Activated T-cell treated with anti-CD3 and anti-CD28 coated beads, Interleukin-2, amount 50 U/mL, for 4 hours (primary cell): Measurements from ENCODE around the gene H2AZ1. TPM values are rescaled to one million over a fixed set of nuclear protein-coding genes. Genes with fewer than 3 reads are reported as not detected.

Experiments used
- ATAC-seq, 2 donors: fragments of 200-7000 bp; cut with Tn5 transposase; one replicate each; pipeline ENCODE4 v1.10.0; 2021
- DNase-seq: peaks from one replicate; pipeline ENCODE4 v3.0.0-alpha.2; 2020
- H3K27me3 Mint-ChIP-seq: one replicate; pipeline ENCODE4 v1.8.0; 2021; ENCODE audit warnings: low read depth, mixed read lengths
- H3K36me3 Mint-ChIP-seq: one replicate; pipeline ENCODE4 v1.8.0; 2022; ENCODE audit warnings: mixed read lengths; ENCODE audit not compliant: insufficient read depth
- H3K4me1 Mint-ChIP-seq: one replicate; pipeline ENCODE4 v1.8.0; 2021; ENCODE audit warnings: low read depth, mixed read lengths
- H3K4me3 Mint-ChIP-seq: one replicate; pipeline ENCODE4 v1.8.0; 2021; ENCODE audit warnings: mild to moderate bottlenecking, moderate library complexity, mixed read lengths
- H3K9me3 Mint-ChIP-seq: one replicate; pipeline ENCODE4 v1.8.0; 2021; ENCODE audit warnings: mixed read lengths
- total RNA-seq, 3 donors: library from RNA; stranded (reverse); gene quantifications; one replicate each; pipeline ENCODE4 v1.2.1, GENCODE V29; 2021

The H2AZ1 gene
- total RNA-seq: 100 to 1,000 TPM; 358 to 431 (median 388) TPM

DNA sequence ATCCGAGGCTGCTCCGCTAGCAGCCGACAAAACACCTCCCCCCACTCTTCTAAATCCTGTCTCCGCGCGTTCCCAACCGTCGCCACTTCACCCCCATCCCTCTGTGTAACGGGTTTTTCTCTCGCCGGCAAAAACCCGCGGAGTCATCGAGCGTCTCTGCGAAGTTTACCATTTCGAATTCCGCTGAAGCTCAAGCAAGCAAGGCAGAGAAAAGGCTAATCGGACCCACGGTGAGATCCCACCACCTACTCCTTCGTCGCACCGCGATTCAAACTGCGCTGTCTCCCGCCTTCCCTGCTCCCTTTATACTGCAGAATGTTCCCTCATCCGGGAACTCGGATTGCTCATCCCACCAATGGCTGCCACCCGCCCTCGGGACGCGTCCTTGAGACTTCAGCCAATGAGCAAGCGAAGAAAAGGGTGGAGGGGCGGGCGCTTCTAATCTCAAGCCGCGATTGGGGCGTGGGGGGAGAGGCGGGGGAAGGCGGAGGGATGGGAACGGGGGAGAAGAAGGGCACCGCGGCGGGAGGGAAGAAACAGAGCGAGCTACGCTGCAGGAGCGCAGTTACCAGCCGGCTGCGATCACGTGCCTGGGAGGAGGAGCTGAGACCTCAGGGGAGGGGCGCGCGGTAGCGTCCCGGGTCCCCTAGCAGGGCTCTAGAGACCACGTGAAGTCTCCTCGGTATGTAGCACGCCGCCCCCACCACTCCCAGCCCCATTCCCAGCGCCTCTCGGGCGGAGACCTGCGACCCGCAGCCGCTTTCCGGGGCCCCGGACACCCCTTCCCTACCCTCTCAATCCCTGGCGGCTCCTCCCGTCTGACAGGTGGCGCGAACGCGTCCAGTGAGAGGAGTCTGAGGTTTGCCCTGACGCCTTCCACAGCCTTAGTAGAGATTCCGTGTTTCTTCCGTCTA lies at the start of gene H2AZ1:
Gene H2AZ1 (minus strand): TSS at position 277 of the 914 bp plus-strand sequence. CDS start 105 bp downstream, at position 172.
- no peak within 1 kb of the TSS for H3K4me3 Mint-ChIP-seq
- peak; percentile 96 for DNase-seq
- H3K27me3 Mint-ChIP-seq: no peaks in the 10 kb centered on the region
- ATAC-seq: peak; percentile 69 to 73
- no peaks in the 10 kb centered on the region for H3K9me3 Mint-ChIP-seq
- H3K36me3 Mint-ChIP-seq: peaks cover 12% of the 10 kb centered on the region
- H3K4me1 Mint-ChIP-seq: peaks cover 25% of the 10 kb centered on the region

DNA sequence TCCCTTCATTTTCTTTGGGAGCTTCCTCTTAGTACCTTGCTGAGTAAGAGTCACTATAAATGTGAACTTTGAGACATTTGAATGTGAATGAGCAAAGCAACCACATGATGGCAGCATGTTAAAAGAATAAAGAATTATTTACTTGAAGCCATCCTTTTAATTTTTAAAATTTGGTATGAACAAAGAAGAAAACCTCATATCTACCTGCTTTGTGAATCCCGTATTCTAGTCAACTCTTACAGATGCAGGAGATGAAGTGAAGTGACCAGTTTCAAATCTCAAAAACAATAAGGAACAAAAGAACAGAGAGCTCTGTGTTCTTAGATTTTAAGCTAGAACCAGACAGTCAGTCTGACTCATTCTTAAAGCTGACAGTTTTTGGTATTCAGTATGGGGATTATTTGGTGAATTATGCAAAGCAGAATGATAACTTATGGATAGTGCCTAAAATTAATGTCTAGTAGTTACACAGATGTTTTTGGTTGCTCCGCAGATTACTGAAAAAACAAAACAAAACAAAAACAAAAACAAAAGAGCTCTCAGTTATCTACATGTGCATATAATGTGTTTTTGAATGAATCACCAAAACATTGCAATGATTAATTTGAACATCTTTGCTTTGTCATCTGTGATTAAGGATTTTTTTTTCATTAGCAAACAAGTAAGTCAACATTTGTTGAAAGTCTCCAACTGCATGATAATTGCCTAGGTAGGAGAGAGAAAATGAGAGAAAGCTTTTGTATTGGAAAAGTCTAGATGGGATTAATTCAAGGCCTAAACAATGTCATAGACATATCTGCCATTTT lies 48.2 kb upstream of the H2AZ1 start:
- ATAC-seq (peak; percentile 32 to 57), DNase-seq (no peak)
- Mint-ChIP-seq H3K4me3 (no peak overlapping the region), H3K9me3 (no peaks in the 10 kb centered on the region), H3K27me3 (no peaks in the 10 kb centered on the region), H3K36me3 (no peaks in the 10 kb centered on the region), H3K4me1 (no peaks in the 10 kb centered on the region)

DNA sequence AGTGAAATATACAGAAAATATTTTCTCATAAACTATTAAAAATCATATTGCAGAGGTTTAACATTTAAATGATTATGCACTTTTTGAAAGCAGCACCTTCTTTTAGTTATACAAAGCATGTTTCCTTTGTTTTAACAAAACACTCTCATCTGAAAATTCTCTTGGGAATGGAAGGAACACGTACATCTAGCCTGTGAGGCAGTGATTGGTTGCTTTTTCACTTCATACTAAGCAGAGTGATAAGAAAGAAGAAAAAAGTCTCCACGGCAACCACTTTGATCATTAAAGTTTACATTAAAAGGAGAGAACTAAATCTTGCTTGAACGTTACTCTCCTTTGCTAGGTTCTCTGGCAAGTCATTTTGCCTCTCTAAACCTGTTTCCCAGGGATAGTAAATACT lies 41.7 kb upstream of the H2AZ1 start:
- peaks cover 3% of the 10 kb centered on the region for H3K27me3 Mint-ChIP-seq
- H3K4me1 Mint-ChIP-seq: no peaks in the 10 kb centered on the region
- ATAC-seq: no peak
- no peaks in the 10 kb centered on the region for H3K36me3 Mint-ChIP-seq
- H3K4me3 Mint-ChIP-seq: no peak overlapping the region
- H3K9me3 Mint-ChIP-seq: no peaks in the 10 kb centered on the region
- no peak for DNase-seq

DNA sequence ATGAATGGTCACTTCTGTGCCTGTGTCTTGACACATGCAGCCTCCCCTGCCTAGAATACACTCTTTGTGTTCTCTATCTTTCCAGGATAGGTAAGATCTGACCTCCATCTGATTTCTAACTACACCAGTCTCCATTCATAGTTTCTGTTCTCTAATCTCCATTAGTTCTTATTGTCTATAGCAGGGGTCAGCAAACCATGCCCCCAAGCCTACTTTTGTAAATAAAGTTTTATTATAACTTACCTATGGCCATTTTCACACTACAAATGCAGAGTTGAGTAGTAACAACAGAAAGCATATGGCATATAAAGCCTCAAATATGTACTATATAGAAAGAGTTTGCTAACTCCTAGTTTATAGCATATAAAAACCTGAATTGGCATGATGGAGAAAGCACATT lies 37.6 kb upstream of the H2AZ1 start:
- ATAC-seq (no peak), DNase-seq (no peak)
- Mint-ChIP-seq H3K4me1 (no peaks in the 10 kb centered on the region), H3K4me3 (no peak overlapping the region), H3K27me3 (peaks cover 10% of the 10 kb centered on the region), H3K9me3 (no peaks in the 10 kb centered on the region), H3K36me3 (no peaks in the 10 kb centered on the region)

DNA sequence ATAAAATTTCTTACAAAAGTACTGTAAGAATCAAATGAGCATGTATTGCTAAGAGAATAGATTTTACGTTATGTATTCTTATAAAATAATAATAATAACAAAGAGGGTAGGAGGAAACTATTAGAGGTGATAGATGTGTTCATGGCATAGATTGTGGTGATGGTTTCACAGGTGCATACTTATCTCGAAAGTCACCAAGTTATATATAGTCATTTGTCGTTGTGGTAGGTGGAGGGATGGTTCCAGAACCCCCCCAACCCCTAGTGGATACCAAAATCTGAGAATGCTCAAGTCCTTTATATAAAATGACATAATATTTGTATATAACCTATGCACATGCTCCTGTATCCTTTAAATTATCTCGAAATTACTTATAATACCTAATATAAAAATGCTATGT lies 36.7 kb upstream of the H2AZ1 start:
- Mint-ChIP-seq H3K4me1 (no peaks in the 10 kb centered on the region), H3K9me3 (no peaks in the 10 kb centered on the region), H3K4me3 (no peak overlapping the region), H3K36me3 (no peaks in the 10 kb centered on the region), H3K27me3 (peaks cover 10% of the 10 kb centered on the region)
- no peak for ATAC-seq
- no peak for DNase-seq

DNA sequence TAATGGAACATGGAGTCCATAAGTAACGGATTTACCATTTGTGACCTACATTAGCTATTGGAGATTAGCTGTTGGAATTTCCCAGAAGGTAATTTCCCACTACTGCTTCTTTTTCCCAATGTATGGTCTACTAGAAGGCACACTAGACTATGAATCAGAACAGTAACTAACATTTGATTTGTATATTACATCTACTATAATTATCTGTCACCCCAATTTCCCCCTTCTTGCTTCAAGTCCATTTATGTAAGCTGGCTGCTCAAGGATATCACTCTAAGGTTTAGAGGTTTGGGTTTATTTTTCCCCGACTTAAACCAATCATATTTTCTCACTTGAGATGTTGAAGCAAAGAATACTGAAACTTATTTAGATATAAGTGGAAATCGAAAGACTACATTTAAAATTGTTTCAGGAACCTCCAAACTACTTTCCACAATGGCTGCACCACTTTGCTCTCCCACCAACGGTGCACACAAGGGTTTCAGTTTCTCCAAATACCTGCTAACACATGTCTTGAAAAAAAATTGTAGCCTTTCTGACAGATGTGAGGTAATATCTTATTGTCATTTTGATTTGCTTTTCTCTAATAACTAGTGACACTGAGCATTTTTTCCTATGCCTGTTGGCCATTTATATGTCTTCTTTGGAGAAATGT lies 33.3 kb upstream of the H2AZ1 start:
- H3K27me3 Mint-ChIP-seq: peaks cover 7% of the 10 kb centered on the region
- no peak overlapping the region for H3K4me3 Mint-ChIP-seq
- ATAC-seq (no peak), DNase-seq (no peak)
- no peaks in the 10 kb centered on the region for H3K4me1 Mint-ChIP-seq
- H3K36me3 Mint-ChIP-seq: no peaks in the 10 kb centered on the region
- peaks cover 3% of the 10 kb centered on the region for H3K9me3 Mint-ChIP-seq

DNA sequence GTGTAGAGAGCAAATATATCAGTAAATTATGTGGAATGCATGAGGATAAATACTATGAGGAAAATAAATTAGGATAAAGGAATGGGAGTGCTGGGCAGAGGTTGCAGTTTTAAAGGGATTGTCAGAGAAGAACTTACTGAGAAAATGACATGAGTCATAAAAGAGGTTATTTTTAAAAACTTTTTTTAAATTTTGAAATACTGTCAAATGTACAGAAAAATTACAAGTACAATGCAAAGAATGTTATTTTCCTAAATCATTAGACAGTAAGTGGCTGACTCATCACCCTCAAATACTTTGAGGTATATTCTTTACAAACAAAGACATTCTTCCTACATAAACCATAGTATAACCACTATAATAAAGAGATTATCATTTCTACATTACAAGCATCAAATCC lies 29.8 kb upstream of the H2AZ1 start:
- ATAC-seq: no peak
- peaks cover 9% of the 10 kb centered on the region for H3K9me3 Mint-ChIP-seq
- DNase-seq: no peak
- H3K36me3 Mint-ChIP-seq: peaks cover under 1% of the 10 kb centered on the region
- no peaks in the 10 kb centered on the region for H3K4me1 Mint-ChIP-seq
- H3K4me3 Mint-ChIP-seq: no peak overlapping the region
- peaks cover 8% of the 10 kb centered on the region for H3K27me3 Mint-ChIP-seq

DNA sequence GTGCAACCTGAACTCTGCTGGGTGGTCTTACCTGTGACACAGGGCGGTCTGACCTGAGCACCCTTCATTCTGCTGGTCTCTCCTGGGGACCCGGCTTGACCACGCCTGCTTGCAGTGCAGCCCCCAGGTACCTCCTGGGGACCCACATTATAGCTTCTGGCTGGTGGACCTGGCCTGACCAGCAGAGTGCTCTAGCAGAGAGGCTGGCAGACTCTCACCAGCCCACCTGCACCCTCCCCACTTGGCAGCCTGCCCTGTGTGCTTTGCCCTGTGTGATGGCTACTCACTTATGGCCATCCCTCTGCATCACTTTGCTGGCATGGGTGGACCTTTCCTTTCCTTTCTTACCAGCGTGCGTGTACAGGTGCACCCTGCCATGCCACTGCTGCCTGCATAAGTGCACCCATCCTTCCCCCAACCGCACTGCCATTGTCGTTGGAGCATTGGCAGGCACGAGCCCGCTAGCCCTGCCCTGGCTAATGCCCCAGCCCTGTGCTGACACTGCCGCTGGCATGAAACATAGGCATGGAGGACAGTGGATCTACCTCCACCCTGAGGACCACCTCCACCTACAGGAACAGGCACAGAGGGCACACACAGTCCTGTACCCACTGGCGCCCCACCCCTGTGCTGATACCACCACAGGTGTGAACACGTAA lies 21.5 kb upstream of the H2AZ1 start:
- ATAC-seq (no peak), DNase-seq (no peak)
- Mint-ChIP-seq H3K27me3 (peaks cover 15% of the 10 kb centered on the region), H3K36me3 (peaks cover 8% of the 10 kb centered on the region), H3K4me3 (no peak overlapping the region), H3K4me1 (no peaks in the 10 kb centered on the region), H3K9me3 (peaks cover 16% of the 10 kb centered on the region)

DNA sequence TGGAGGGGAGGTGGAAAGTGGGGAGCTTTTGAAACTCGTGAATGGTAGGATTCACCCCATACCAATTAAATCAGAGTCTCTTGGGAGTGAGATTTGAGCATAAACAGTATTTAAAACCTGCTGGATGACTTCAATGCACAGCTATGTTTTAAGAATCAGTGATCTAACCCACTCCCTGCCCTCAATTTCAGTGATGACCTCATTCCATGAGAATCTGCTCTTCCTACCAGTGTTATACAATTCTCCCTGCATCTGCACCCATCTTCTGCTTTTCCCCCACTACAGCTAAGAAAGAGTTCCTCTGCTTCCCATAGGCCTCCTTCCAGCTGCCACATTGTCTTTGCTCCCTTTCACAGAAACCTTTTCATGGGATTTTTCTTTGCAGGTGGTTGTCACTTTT lies 18.3 kb upstream of the H2AZ1 start:
- no peak for DNase-seq
- H3K4me3 Mint-ChIP-seq: no peak overlapping the region

DNA sequence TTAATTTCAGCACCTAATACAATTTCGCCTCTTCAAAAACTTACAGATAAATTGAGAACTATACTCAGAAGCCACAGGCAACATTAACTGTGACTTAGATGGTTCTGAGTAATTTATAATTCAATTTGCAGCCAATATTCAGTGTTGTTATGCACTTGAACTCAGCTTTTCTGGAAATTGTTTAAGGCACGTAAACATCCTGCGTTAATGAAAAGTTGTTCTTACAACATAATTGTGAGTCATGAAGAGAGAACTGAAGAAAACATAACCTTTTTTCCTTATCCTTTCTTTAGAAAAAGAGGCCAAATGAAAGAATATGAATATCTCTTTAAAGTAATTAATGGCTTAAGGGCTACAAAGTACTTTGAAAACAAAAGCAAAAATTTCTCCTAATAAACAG lies 16.6 kb upstream of the H2AZ1 start:
- no peak for DNase-seq
- peaks cover 4% of the 10 kb centered on the region for H3K27me3 Mint-ChIP-seq
- ATAC-seq: no peak
- peaks cover 14% of the 10 kb centered on the region for H3K4me1 Mint-ChIP-seq
- H3K9me3 Mint-ChIP-seq: no peaks in the 10 kb centered on the region
- no peak overlapping the region for H3K4me3 Mint-ChIP-seq
- no peaks in the 10 kb centered on the region for H3K36me3 Mint-ChIP-seq

More for the DNA sequence above, 18.3 kb upstream of the H2AZ1 start:
- H3K27me3 Mint-ChIP-seq: peaks cover 13% of the 10 kb centered on the region
- ATAC-seq: no peak
- peaks cover 4% of the 10 kb centered on the region for H3K36me3 Mint-ChIP-seq
- peaks cover 14% of the 10 kb centered on the region for H3K4me1 Mint-ChIP-seq
- H3K9me3 Mint-ChIP-seq: peaks cover 8% of the 10 kb centered on the region

DNA sequence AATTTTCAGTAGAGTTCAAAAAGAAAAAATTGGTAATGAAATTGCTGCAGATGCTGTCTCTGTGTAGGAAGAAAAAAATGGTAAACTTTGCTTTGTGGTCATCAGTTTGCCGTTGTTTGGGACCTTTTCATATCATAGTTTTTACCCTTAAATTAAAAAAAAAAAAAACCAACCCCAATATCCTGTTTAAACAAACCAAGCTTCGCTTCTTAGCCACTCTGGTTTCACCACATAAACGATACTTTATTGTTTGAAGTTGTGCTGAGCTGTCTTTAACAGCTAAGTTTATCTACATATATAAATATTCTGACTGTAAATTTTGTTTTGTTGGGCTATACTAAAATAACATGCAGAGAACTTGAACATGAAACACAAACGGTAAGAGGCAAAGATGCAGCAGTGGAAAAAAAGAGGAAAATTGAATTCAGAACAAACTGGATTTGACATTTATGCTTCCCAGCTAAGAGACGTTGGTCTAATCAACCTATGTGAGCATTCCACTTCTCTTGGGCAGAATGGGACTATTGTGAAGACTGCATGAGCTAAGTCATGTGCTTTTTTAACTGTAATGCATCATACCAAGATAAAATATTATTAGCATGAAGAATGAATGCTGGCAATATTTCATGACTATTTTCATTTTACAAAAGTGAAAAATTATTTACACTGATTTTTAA lies 15.7 kb upstream of the H2AZ1 start:
- H3K4me1 Mint-ChIP-seq: peaks cover 14% of the 10 kb centered on the region
- ATAC-seq (no peak), DNase-seq (no peak)
- H3K27me3 Mint-ChIP-seq: no peaks in the 10 kb centered on the region
- no peaks in the 10 kb centered on the region for H3K36me3 Mint-ChIP-seq
- H3K9me3 Mint-ChIP-seq: no peaks in the 10 kb centered on the region
- H3K4me3 Mint-ChIP-seq: no peak overlapping the region

DNA sequence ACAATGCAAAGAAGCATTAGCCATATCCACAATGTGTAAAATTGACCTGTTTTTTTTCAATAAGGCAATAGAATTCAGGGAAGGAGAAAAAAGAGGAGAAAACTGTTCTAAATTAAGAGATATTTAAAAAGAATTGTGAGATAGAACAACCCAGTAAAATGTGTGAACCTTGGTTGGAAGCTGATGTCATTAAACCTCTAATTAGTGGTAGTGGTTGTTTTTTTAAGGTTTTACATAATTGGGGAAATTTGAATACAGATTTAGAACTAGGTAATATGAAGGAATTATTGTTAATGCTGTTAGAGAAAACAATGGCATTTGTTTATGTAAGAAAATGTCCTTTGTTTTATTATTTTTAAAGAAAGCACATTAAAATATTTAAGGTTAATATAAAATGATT lies 15.1 kb upstream of the H2AZ1 start:
- Mint-ChIP-seq H3K9me3 (no peaks in the 10 kb centered on the region), H3K4me1 (peaks cover 14% of the 10 kb centered on the region), H3K4me3 (no peak overlapping the region), H3K27me3 (no peaks in the 10 kb centered on the region), H3K36me3 (no peaks in the 10 kb centered on the region)
- no peak for ATAC-seq
- no peak for DNase-seq

DNA sequence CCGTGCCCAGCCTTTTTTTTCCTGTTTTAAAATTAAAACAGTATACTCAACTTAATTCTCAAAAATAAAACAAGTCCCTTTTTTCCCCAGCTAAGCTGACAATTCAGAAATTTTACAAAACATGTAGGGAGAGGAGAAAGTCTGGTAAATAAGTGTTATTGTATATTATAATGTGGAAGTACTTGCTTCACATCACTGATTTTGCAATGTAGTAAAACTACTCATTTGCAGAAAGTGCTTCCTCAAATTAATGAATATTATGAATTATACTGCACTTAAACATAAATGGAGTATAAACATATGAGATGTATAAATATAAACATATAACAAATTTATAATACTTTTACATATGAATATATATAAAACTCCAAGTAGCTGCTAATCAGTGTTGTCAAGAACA lies 11.6 kb upstream of the H2AZ1 start:
- Mint-ChIP-seq H3K9me3 (peaks cover 6% of the 10 kb centered on the region), H3K4me3 (no peak overlapping the region), H3K27me3 (no peaks in the 10 kb centered on the region), H3K4me1 (peaks cover 14% of the 10 kb centered on the region), H3K36me3 (peaks cover 5% of the 10 kb centered on the region)
- ATAC-seq (no peak), DNase-seq (no peak)
